Brain microvascular endothelial cell (primary cell): ENCODE data around the gene MELTF.

Source experiments
- DNase-seq: peaks from one replicate; pipeline ENCODE4 v3.0.0-alpha.2; 2020
- H3K27ac ChIP-seq: fragments of 250-450 bp; sonication (Bioruptor Pico); 2 replicates; pipeline ENCODE4 v1.5.1; 2020; ENCODE audit warnings: mild to moderate bottlenecking, moderate library complexity
- H3K27me3 ChIP-seq: fragments of 250-450 bp; sonication (Bioruptor Pico); replicated peaks from 2 replicates; pipeline ENCODE4 v1.5.1; 2020; ENCODE audit warnings: mild to moderate bottlenecking
- H3K36me3 ChIP-seq: fragments of 250-450 bp; sonication (Bioruptor Pico); replicated peaks from 2 replicates; pipeline ENCODE4 v1.5.1; 2020; ENCODE audit warnings: mild to moderate bottlenecking
- H3K4me3 ChIP-seq: 2 replicates; pipeline ENCODE4 v1.5.1; 2011; ENCODE audit warnings: low read depth, mild to moderate bottlenecking, control low read depth, low read length, moderate library complexity
- CTCF ChIP-seq: IDR thresholded peaks from 2 replicates; pipeline ENCODE4 v1.5.1; 2011; ENCODE audit warnings: low read depth, mild to moderate bottlenecking, moderate library complexity, low read length, control low read depth, inconsistent platforms; ENCODE audit errors: missing control alignments
- in situ Hi-C: cut with HindIII; loops from 2 replicates; pipeline ENCODE4 v1.10.0; 2017; ENCODE audit warnings: low sequenced_read_pairs, low pct_ligation_motif_present

The MELTF gene

GRCh38 chr3:196981657-196982056, 48.0 kb downstream of the MELTF start:
- H3K4me3 ChIP-seq = no peak overlapping the region
- no peak for DNase-seq
- H3K36me3 ChIP-seq = no peaks in the 10 kb centered on the region
- H3K27me3 ChIP-seq = no peaks in the 10 kb centered on the region
- TF ChIP-seq CTCF = no peak
- in situ Hi-C loops = no loop called here
- H3K27ac ChIP-seq = no peak overlapping the region

GRCh38 chr3:196979545-196979944, 50.1 kb downstream of the MELTF start:
- TF ChIP-seq CTCF = no peak
- in situ Hi-C loops = no loop called here
- Histone ChIP-seq H3K36me3 (no peaks in the 10 kb centered on the region), H3K27ac (no peak overlapping the region), H3K27me3 (no peaks in the 10 kb centered on the region), H3K4me3 (no peak overlapping the region)
- no peak for DNase-seq

GRCh38 chr3:196976941-196977340, 52.7 kb downstream of the MELTF start:
- Histone ChIP-seq H3K4me3 (no peak overlapping the region), H3K27me3 (no peaks in the 10 kb centered on the region), H3K27ac (no peak overlapping the region), H3K36me3 (no peaks in the 10 kb centered on the region)
- TF ChIP-seq CTCF = no peak
- in situ Hi-C loops = no loop called here
- DNase-seq = no peak

- no peak for DNase-seq
- no peak for TF ChIP-seq CTCF
- in situ Hi-C loops = no loop called here
These were observed 54.3 kb downstream of the MELTF start for GRCh38 chr3:196975349-196975748.

GRCh38 chr3:196974661-196975060, 55.0 kb downstream of the MELTF start:
- Histone ChIP-seq H3K27ac (no peak overlapping the region), H3K36me3 (no peaks in the 10 kb centered on the region), H3K27me3 (no peaks in the 10 kb centered on the region), H3K4me3 (no peak overlapping the region)
- TF ChIP-seq CTCF = no peak
- in situ Hi-C loops = no loop called here
- no peak for DNase-seq

More at GRCh38 chr3:196975349-196975748, 54.3 kb downstream of the MELTF start:
- no peak overlapping the region for H3K4me3 ChIP-seq
- H3K27me3 ChIP-seq = no peaks in the 10 kb centered on the region
- H3K36me3 ChIP-seq = no peaks in the 10 kb centered on the region
- H3K27ac ChIP-seq = no peak overlapping the region

- Histone ChIP-seq H3K4me3 (no peak overlapping the region), H3K27ac (no peak overlapping the region), H3K27me3 (peaks cover 8% of the 10 kb centered on the region), H3K36me3 (no peaks in the 10 kb centered on the region)
- in situ Hi-C loops = no loop called here
- TF ChIP-seq CTCF = no peak
- no peak for DNase-seq
These were observed 58.4 kb downstream of the MELTF start for GRCh38 chr3:196971094-196971698.
